HG03457 (cell line): Measurements from ENCODE around the gene CTNNA3.
A peak's percentile ranks its signal among the peaks of the same experiment; 100 is the strongest.

Source experiments
- ATAC-seq: cut with Tn5 transposase; IDR thresholded peaks from one replicate; pipeline ENCODE4 v1.9.1; 2021; ENCODE audit warnings: moderate number of reproducible peaks; ENCODE audit not compliant: unreplicated experiment

CTNNA3 gene

DNA sequence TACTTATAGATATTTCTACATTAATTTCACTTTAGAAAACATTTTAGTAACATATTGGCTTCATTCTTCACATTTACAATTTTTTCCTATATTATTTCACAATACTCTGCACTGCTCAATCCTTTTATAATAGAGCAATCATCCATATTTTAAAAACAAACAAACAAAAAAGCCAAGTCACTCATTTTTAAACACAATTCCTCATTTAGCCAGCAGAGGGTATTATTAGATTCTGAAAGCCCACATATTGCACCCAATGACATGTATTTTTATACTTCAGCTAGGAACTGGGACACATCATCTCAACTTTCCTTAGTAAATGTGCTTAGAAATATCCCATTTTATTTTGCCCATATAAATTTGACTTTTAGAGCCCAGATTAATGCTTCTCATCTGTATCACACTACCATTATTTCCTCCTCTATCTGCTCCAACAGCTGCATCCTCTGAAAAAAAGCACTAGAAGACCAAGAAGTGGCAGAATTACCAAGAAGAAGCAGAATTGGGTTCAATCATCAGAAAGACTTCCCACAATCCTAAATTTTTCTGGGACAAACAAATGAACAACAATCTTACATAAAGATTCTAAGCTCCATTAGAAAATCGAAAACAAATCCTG lies 29.5 kb downstream of the CTNNA3 start:
- ATAC-seq: no peak

DNA sequence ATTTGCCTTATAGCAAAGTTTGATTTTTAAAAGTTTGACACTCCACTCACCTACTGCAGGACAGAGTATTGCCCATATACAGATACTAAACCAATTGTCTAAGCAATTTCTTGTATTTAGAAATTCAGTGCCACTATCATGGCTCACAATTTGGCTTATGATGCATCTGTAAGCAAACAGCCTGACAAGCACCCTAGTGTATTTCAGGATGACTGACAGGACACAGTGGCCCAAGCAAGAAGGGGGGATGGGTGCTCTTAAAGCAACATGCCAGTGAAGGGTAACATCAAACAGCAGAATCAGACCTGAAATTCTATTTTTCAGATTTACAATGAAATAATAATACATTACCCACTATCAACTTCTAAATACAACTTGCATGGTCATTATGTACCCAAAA lies 30.5 kb downstream of the CTNNA3 start:
- ATAC-seq: no peak

- no peak for ATAC-seq
Measured at GRCh38 chr10:67664942-67665341, 31.1 kb downstream of the CTNNA3 start.

- no peak for ATAC-seq
Measured at GRCh38 chr10:67663449-67664087, 32.4 kb downstream of the CTNNA3 start.

GRCh38 chr10:67662415-67662814 lies 33.6 kb downstream of the CTNNA3 start:
- ATAC-seq: no peak

GRCh38 chr10:67659497-67659896 lies 36.5 kb downstream of the CTNNA3 start:
- ATAC-seq: no peak

DNA sequence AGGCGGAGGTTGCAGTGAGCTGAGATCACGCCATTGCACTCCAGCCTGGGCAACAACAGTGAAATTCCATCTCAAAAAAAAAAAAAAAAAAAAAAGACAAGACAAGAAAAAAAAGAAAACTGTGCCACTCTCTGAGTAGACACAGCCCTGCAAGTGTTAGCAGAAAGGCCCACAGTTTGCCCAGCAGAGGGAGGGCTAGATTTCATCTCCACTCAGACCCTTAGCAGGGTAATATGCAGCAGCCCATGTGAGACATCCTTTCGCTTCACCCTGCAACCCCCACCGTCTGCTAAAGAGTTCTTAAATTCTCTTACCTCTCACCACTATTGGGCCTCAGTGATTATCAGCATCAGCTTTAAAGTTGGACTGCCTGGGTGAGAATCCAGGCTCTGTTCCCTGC lies 38.2 kb downstream of the CTNNA3 start:
- ATAC-seq: no peak

DNA sequence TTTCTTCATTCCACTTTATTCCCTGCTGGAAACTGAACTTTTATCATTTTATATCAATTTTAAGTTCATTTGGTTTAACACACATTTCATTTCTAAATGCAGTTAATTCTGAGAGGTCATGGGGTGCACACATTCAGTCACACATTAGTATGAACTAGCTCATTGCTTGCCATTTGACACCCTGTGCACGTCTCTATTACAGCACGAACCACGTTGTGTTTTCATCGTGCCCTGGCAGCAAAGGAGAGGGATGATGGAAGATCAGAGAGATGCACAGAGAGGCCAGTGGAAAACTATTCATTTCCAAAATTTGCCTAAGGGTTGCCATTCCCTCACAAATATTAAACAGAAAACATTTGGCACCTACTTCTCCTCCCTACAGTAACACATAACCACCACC lies 45.4 kb downstream of the CTNNA3 start:
- ATAC-seq: no peak

DNA sequence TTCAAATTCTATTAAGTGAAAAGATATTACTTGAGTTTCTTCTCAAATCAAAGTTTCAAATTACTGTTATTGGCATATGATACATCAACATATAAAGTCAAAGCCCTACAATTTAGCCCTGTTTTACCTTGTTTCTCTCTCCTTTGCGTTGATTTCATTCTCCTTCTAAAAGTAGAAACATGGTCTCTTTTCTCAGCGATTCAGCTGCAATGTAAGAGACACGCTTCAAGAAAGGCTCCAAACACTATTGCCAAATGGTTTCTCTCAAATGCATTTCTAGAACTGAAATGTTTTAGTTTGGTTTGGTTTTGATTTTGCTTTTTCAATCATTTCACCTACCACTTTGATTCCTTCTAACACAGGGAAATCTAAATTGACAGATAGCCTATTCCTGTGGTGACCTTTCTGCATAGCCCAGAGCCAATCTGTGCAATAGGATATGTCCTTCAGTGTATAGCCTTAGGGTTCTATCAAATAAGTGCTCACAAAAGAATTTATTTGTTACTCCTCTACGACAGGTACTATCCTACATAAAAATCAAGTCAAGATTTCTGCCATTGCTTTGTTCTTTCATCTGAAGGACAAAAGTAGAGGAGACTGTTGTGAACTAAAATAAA lies 47.3 kb downstream of the CTNNA3 start:
- ATAC-seq: no peak

GRCh38 chr10:67630904-67631303 lies 65.1 kb downstream of the CTNNA3 start:
- no peak for ATAC-seq

DNA sequence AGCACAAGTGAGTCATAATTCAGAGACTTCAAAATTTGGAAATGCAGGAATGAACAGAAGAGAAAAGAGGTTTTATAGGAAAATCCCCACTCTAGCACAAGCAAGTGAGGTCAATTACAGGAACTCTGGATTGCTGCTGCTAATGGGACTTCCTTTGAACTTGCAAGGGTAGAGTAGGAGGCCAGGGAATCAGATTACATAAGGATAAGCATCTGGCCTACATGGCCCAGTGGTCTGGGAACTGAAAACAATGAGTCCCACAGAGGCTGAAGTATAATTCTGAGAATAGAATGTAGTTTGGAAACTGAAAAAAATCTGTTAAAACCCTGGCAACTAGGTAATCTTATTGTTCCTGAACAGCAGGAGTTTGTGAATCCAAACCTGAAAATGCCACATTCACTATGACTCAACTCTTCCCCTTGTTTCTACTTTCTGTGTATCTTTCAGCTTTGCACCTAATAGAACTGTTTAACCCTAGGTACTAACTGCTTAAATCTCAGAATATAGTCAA lies 66.5 kb downstream of the CTNNA3 start:
- no peak for ATAC-seq

- ATAC-seq: no peak
Measured at GRCh38 chr10:67622984-67623383, 73.0 kb downstream of the CTNNA3 start.

- no peak for ATAC-seq
Measured at GRCh38 chr10:67622511-67622910, 73.5 kb downstream of the CTNNA3 start.

GRCh38 chr10:67621834-67622233 lies 74.2 kb downstream of the CTNNA3 start:
- no peak for ATAC-seq

- ATAC-seq: no peak
Measured at GRCh38 chr10:67618116-67618515, 77.9 kb downstream of the CTNNA3 start.

DNA sequence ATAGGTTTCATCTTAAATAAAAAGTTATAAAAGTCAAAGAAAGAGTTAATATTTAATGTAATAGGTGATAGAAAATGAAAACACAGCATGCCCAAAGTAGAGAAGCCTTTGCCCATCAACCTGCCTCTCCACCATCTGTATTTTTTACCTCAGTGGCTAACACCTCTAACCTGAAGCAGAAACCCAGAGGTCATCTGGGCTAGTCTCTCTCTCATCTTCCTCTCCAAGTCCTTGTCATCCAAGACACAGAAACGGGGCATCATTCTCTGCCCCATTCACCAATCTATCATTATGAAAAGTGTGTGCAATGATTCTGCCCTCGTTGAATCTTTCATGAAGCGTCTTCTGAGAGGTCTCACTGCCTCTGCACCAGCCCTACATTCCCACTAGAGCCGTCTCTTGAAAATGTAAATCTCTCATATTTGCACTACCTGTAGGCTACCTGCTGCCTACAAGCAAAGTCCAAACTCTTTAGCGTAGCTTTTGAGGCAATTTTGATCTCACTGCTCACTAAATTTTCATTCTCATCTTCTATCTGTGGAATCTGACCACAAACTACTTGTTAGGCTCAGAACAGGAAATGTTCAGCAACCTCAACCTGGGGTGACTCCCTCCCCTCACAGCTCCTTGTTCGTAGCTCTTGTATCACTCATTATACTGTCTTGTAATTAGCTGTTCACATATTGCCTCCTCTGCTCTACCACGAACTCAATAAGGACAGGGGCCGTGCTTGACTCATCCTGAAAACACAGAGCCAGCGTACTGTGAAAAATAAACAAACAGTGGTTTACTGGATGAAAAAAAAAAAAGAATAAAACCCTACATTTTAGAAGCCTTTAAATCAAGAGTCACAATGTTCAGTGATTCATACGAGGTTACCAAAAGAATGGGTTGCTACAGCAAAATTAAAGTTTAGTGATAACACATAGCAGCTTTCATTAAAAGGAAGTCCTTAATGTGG lies 83.1 kb downstream of the CTNNA3 start:
- ATAC-seq: peak; percentile 92

DNA sequence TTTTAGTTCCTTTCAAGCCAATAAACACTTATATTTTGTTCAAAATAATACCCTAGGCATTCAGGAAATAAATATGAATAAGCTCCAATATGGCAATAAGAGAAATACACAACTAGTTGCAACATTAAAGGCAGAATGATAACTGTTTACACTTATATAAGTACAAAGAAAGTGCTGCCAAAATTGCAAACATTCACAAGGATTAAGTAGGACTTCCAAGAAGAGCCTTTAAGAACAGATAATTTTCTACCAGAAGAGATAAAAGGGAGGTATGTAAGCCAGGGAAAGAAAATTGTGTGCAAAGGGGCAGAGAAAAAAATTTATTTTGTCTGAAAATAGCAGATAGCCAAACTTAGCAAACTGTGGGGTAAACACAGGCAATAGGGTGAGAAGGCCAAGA lies 83.8 kb downstream of the CTNNA3 start:
- no peak for ATAC-seq

- ATAC-seq: no peak
Measured at GRCh38 chr10:67609996-67610793, 85.8 kb downstream of the CTNNA3 start.

DNA sequence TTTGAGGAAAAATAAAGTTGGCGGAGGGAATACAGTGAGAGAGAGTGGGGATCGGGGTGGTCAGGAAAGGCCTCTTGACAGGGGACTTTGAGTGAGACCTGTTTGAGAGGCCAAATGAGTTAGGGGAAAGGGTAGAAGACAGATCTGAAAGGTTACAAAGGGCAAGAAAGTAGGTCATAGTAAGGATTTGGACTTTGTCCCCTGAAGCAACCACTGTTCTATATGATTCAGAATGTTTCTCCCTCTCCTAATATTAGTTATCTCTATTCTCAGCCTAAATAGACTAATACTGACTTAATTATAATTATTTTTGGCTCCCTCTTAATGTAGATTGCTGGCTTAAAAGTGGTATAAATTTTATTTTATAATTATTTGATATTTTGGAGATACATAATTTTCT lies 88.0 kb downstream of the CTNNA3 start:
- no peak for ATAC-seq

GRCh38 chr10:67607472-67607871 lies 88.5 kb downstream of the CTNNA3 start:
- no peak for ATAC-seq
